ENCODE data around the gene BHLHE23. TPM values are rescaled to one million over a fixed set of nuclear protein-coding genes. Genes with fewer than 3 reads are reported as not detected.
A peak's percentile ranks its signal among the peaks of the same experiment; 100 is the strongest.

The BHLHE23 gene
- total RNA-seq, 4 donors from 2014 or later = not detected

DNA sequence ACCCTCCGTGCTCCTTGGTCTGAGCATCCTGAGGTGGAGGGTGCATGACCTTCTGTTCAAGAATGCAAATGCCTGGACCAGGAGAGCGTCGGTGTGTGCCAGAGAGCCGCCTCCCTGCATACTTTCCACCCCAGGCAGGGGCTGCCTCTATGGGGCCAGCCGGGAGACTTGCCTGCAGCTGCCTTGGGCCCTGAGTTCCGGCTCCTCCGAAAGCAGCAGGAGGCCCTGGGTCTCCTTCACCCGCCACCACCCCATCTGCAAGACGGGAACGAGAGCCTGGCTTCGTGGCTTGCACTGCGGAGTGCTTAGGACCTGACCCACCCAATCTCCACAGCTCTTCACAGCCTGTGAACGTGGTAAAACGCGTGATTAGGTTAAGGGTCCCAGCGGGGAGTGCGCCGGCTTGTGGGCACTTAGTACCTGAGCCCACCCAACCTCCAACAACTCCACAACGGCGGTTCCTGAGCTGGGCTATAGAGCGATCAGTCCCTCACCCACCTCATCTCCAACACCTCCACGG lies 16.4 kb downstream of the BHLHE23 start:
- Histone ChIP-seq H3K27me3 (peaks cover 0 to 76% of the 10 kb centered on the region in 2 donors), H3K9me3 (no peaks in the 10 kb centered on the region), H3K36me3 (no peaks in the 10 kb centered on the region), H3K27ac (no peak overlapping the region), H3K4me1 (no peaks in the 10 kb centered on the region), H3K4me3 (no peak overlapping the region)
- no peak for DNase-seq (ENCODE audit: low spot score in 2 of 2)
- WGBS, 2 donors = 56 to 74% methylated on average over 21 to 22 of the region's 22 CpGs
- TF ChIP-seq, protein P1, sequence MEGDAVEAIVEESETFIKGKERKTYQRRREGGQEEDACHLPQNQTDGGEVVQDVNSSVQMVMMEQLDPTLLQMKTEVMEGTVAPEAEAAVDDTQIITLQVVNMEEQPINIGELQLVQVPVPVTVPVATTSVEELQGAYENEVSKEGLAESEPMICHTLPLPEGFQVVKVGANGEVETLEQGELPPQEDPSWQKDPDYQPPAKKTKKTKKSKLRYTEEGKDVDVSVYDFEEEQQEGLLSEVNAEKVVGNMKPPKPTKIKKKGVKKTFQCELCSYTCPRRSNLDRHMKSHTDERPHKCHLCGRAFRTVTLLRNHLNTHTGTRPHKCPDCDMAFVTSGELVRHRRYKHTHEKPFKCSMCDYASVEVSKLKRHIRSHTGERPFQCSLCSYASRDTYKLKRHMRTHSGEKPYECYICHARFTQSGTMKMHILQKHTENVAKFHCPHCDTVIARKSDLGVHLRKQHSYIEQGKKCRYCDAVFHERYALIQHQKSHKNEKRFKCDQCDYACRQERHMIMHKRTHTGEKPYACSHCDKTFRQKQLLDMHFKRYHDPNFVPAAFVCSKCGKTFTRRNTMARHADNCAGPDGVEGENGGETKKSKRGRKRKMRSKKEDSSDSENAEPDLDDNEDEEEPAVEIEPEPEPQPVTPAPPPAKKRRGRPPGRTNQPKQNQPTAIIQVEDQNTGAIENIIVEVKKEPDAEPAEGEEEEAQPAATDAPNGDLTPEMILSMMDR (IDR thresholded peaks at IDR 0.05) = no peak
- TF ChIP-seq EP300 (IDR thresholded peaks at IDR 0.05) = no peak
- no peak for TF ChIP-seq POLR2A (IDR thresholded peaks at IDR 0.05)

DNA sequence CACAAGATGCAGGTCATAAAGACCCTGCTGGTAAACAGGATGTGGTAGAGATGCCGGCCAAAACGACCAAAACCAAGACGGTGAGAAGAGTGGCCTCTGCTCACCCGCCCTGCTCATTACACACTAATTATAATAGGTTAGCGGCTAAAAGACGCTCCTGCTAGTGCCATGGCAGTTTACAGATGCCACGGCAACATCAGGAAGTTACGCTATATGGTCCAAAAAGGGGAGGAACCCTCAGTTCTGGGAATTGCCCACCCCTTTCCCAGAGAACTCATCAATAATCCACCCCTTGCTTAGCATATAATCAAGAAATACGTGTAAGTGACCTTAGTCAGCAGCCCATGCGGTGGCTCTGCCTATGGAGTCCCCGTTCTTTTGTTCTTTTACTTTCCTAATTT lies 17.6 kb downstream of the BHLHE23 start:
- TF ChIP-seq, protein P1 (IDR thresholded peaks at IDR 0.05) = no peak
- no peak for TF ChIP-seq POLR2A (IDR thresholded peaks at IDR 0.05)
- TF ChIP-seq EP300 (IDR thresholded peaks at IDR 0.05) = no peak
- no peak overlapping the region for H3K27ac ChIP-seq
- DNase-seq (ENCODE audit: low spot score in 2 of 2) = no peak
- H3K4me1 ChIP-seq = no peaks in the 10 kb centered on the region
- H3K36me3 ChIP-seq = no peaks in the 10 kb centered on the region
- H3K27me3 ChIP-seq = peaks cover 0 to 75% of the 10 kb centered on the region in 2 donors
- no peaks in the 10 kb centered on the region for H3K9me3 ChIP-seq
- peak overlapping the region in 1 of 4 donors; percentile 28 for H3K4me3 ChIP-seq
- 55% methylated on average over 11 of the region's 11 CpGs for WGBS, 2 donors

DNA sequence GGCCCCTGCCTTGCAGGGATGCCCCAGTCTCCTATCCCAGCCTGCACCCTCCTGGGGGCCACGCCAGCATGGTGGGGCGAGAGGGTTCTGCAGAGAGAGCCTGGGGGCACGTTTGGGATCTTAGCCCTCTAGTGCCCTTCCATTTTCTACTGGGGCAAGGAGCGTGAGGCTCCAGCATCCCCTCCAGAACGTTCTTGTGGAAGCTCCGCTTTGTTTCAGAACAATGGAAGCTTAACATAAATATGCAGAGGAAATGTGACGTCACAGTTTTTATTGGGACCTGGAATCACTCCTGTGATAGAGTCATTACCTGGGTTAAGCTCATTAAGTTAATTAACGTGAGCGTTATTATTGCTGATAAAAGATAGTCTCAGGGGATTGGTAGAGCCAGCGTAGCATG lies 19.6 kb downstream of the BHLHE23 start:
- WGBS, 2 donors = 49 to 53% methylated on average over 10 of the region's 10 CpGs
- Histone ChIP-seq H3K27ac (no peak overlapping the region), H3K27me3 (peaks cover 0 to 79% of the 10 kb centered on the region in 2 donors), H3K36me3 (no peaks in the 10 kb centered on the region), H3K4me1 (no peaks in the 10 kb centered on the region), H3K4me3 (no peak overlapping the region), H3K9me3 (no peaks in the 10 kb centered on the region)
- no peak for DNase-seq (ENCODE audit: low spot score in 2 of 2)
- TF ChIP-seq POLR2A (IDR thresholded peaks at IDR 0.05) (no peak), EP300 (IDR thresholded peaks at IDR 0.05) (no peak)
- TF ChIP-seq, protein P1 (IDR thresholded peaks at IDR 0.05) = no peak

DNA sequence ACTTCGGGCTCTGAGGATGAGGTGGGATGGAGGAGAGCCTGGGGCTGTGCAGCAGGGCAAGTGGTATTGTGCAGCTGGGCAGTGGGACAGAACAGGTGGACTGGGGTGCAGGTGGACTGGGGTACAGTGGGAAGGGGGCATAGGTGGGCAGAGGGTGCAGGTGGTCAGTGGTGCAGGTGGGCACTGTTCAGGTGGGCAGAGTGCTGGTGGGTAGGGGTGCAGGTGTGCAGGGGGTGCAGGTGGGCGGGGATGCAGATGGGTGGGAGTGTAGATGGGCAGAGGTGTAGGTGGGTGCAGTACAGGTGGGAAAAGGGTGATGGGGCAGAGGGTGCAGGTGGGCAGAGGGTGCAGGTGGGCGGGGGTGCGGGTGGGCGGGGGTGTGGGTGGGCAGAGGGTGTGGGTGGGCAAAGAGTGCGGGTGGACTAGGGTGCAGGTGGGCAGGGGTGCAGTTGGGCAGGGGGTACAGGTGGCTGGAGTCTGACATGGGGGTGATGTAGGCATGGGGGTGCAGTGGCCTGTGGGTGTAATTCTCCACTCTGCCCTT lies 20.4 kb downstream of the BHLHE23 start:
- WGBS, 2 donors = 83 to 89% methylated on average over 6 of the region's 6 CpGs
- Histone ChIP-seq H3K4me3 (no peak overlapping the region), H3K9me3 (no peaks in the 10 kb centered on the region), H3K27me3 (peaks cover 0 to 80% of the 10 kb centered on the region in 2 donors), H3K27ac (no peak overlapping the region), H3K36me3 (no peaks in the 10 kb centered on the region), H3K4me1 (no peaks in the 10 kb centered on the region)
- no peak for DNase-seq (ENCODE audit: low spot score in 2 of 2)
- no peak for TF ChIP-seq EP300 (IDR thresholded peaks at IDR 0.05)
- TF ChIP-seq, protein P1 (IDR thresholded peaks at IDR 0.05) = no peak
- TF ChIP-seq POLR2A (IDR thresholded peaks at IDR 0.05) = no peak

DNA sequence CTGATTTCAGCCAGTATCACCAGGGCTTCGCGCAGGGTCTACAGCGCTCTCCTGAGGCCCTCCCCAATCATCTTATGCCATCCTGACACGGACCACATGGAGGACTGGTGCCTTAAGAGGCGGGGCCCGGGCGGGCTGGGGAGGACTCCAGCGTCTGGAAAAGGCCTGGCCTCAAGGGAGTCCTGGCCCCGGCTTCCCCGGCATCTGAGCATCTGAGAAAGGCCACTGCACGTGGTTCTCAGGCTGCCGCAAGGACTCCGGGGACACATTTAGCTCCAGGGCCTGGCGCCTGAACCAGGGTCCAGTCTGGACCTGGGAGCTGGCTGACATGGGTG lies 21.4 kb downstream of the BHLHE23 start:
- H3K27me3 ChIP-seq = peaks cover 0 to 80% of the 10 kb centered on the region in 2 donors
- no peaks in the 10 kb centered on the region for H3K36me3 ChIP-seq
- no peak overlapping the region for H3K27ac ChIP-seq
- H3K9me3 ChIP-seq = no peaks in the 10 kb centered on the region
- 57 to 66% methylated on average over 11 to 13 of the region's 14 CpGs for WGBS, 2 donors
- DNase-seq (ENCODE audit: low spot score in 2 of 2) = no peak
- H3K4me3 ChIP-seq = no peak overlapping the region
- TF ChIP-seq POLR2A (IDR thresholded peaks at IDR 0.05) (no peak), EP300 (IDR thresholded peaks at IDR 0.05) (no peak)
- TF ChIP-seq, protein P1 (IDR thresholded peaks at IDR 0.05) = no peak
- peaks cover 0 to 6% (median 0%) of the 10 kb centered on the region in 4 donors for H3K4me1 ChIP-seq

Measured in tibial nerve (tissue), 4 donors.